Measurements from ENCODE around the gene SFTA2.
"Not testable (repeated sequence)": the region's sequence is repeated elsewhere in the genome, so short reads cannot be mapped to it uniquely, and the experiment has no call there.

DNA sequence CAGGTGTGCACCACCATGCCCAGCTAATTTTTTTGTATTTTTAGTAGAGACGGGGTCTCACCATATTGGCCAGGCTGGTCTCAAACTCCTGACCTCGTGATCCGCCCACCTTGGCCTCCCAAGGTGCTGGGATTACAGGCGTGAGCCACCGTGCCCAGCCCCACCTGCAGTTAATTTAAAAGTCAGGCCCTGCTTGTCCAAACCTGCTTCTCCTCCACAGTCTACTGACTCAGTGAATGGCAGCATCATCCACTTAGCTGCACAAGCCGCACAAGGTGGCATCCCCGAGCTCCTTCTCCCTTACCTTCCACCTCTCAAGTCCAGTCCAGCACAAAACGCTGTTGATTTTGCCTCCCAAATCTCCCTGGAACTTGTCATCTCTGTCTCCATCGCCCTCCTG is 29.8 kb downstream of the SFTA2 start:
- not testable (repeated sequence) for TF ChIP-seq TAF1 (IDR thresholded peaks at IDR 0.05; ENCODE audit: borderline replicate concordance, low read depth, low read length); POLR2AphosphoS5 (IDR thresholded peaks at IDR 0.05; ENCODE audit: low read depth, low read length)

All from GM12892 (cell line).